RCC 7860 (cell line): ENCODE data around the gene SFTA2.
A peak's percentile ranks its signal among the peaks of the same experiment; 100 is the strongest.
"Not testable (repeated sequence)": the region's sequence is repeated elsewhere in the genome, so short reads cannot be mapped to it uniquely, and the experiment has no call there.

Source experiments
- DNase-seq: peaks from one replicate; pipeline ENCODE4 v3.0.0-alpha.2; 2015; ENCODE audit warnings: low spot score
- FAIRE-seq: peaks from 2 replicates; lab custom pipeline; 2012; peaks lifted over from hg19 to GRCh38; lab: Jason Lieb, UNC

The SFTA2 gene

GRCh38 chr6:30944051-30944450 lies 12.1 kb upstream of the SFTA2 start:
- FAIRE-seq (no peak), DNase-seq (no peak)

GRCh38 chr6:30942338-30943060 lies 10.5 kb upstream of the SFTA2 start:
- FAIRE-seq, result peak; percentile 66
- peak; percentile 66 for DNase-seq

- FAIRE-seq (no peak), DNase-seq (no peak)
These were observed 8.5 kb upstream of the SFTA2 start, which contains the start of gene MUCL3 for GRCh38 chr6:30940361-30940986. MUCL3 (plus strand) TSS chr6:30940973; CDS start chr6:30941000, 27 bp downstream.

- DNase-seq, result no peak
These were observed 7.5 kb upstream of the SFTA2 start for GRCh38 chr6:30939473-30939872.

GRCh38 chr6:30938730-30939129 lies 6.8 kb upstream of the SFTA2 start:
- no peak for DNase-seq
- no peak for FAIRE-seq

More at GRCh38 chr6:30939473-30939872, 7.5 kb upstream of the SFTA2 start:
- FAIRE-seq, result no peak

GRCh38 chr6:30937265-30937664 lies 5.3 kb upstream of the SFTA2 start:
- DNase-seq (no peak), FAIRE-seq (no peak)

- DNase-seq, result no peak
- no peak for FAIRE-seq
These were observed 3.0 kb upstream of the SFTA2 start for GRCh38 chr6:30935018-30935417.

GRCh38 chr6:30932665-30933365 lies 845 bp upstream of the SFTA2 start:
- DNase-seq, result no peak
- no peak for FAIRE-seq

GRCh38 chr6:30931272-30931671 lies 698 bp downstream of the SFTA2 start:
- DNase-seq, result no peak
- FAIRE-seq, result no peak

GRCh38 chr6:30930506-30930905 lies 1.5 kb downstream of the SFTA2 start:
- no peak for DNase-seq
- FAIRE-seq, result no peak

GRCh38 chr6:30928677-30929076 lies 3.3 kb downstream of the SFTA2 start:
- no peak for FAIRE-seq
- no peak for DNase-seq

GRCh38 chr6:30927080-30927479 lies 4.9 kb downstream of the SFTA2 start:
- not testable (repeated sequence) for FAIRE-seq, DNase-seq

- DNase-seq, result peak; percentile 37
- no peak for FAIRE-seq
These were observed 5.3 kb downstream of the SFTA2 start for GRCh38 chr6:30926644-30927043.

- FAIRE-seq, DNase-seq: not testable (repeated sequence)
These were observed 7.8 kb downstream of the SFTA2 start for GRCh38 chr6:30924040-30924627.

GRCh38 chr6:30922447-30922852 lies 9.5 kb downstream of the SFTA2 start:
- FAIRE-seq (no peak), DNase-seq (no peak)

GRCh38 chr6:30918670-30919069 lies 13.3 kb downstream of the SFTA2 start:
- no peak for DNase-seq
- no peak for FAIRE-seq

- FAIRE-seq (no peak), DNase-seq (no peak)
These were observed 14.5 kb downstream of the SFTA2 start for GRCh38 chr6:30917487-30917886.

- DNase-seq (no peak), FAIRE-seq (no peak)
These were observed 14.9 kb downstream of the SFTA2 start for GRCh38 chr6:30917041-30917440.

GRCh38 chr6:30915591-30915946 lies 16.4 kb downstream of the SFTA2 start:
- DNase-seq (peak; percentile 38), FAIRE-seq (no peak)

- DNase-seq, result no peak
- no peak for FAIRE-seq
These were observed 16.9 kb downstream of the SFTA2 start for GRCh38 chr6:30914854-30915590.
